22Rv1 (cell line): ENCODE measurements around the gene LRP8.

Experiments
- CTCF ChIP-seq: fragments of 450-650 bp; IDR thresholded peaks from 2 replicates; pipeline ENCODE4 v1.5.1; 2017; ENCODE audit warnings: mild to moderate bottlenecking
- ZFX ChIP-seq: fragments of 450-650 bp; IDR thresholded peaks from 2 replicates; pipeline ENCODE4 v1.6.1; 2017; ENCODE audit warnings: antibody characterized with exemption, borderline replicate concordance

GRCh38 chr1:53270107-53270506, 57.8 kb downstream of the LRP8 start:
- TF ChIP-seq CTCF (no peak), ZFX (no peak)
